Activated T-helper 1 cell treated with anti-CD3 and anti-CD28 coated beads, Interleukin-12 subunit alpha, Interleukin-12 subunit beta, Interleukin-2, Interleukin-4 antibody, amounts not matched to agents 30 ng/mL and 10 ng/mL and 1 ng/mL, durations not matched to agents 14 hours and 24 hours and 36 hours (primary cell): ENCODE data around the gene RPGRIP1. TPM values are rescaled to one million over a fixed set of nuclear protein-coding genes. Genes with fewer than 3 reads are reported as not detected.
"Not testable (repeated sequence)": the region's sequence is repeated elsewhere in the genome, so short reads cannot be mapped to it uniquely, and the experiment has no call there.

ENCODE experiments used
- DNase-seq: peaks from one replicate; pipeline ENCODE4 v3.0.0; 2021; ENCODE audit warnings: low spot score
- H3K27ac Mint-ChIP-seq: one replicate; pipeline ENCODE4 v1.8.0; 2021; ENCODE audit warnings: mild to moderate bottlenecking, mixed read lengths
- H3K27me3 Mint-ChIP-seq: one replicate; pipeline ENCODE4 v1.8.0; 2022; ENCODE audit warnings: mild to moderate bottlenecking, moderate library complexity, mixed read lengths; ENCODE audit not compliant: insufficient read depth
- H3K36me3 Mint-ChIP-seq: one replicate; pipeline ENCODE4 v1.8.0; 2021; ENCODE audit warnings: low read depth, mixed read lengths
- H3K4me1 Mint-ChIP-seq: one replicate; pipeline ENCODE4 v1.8.0; 2021; ENCODE audit warnings: low read depth, mixed read lengths
- H3K4me3 Mint-ChIP-seq: one replicate; pipeline ENCODE4 v1.8.0; 2021; ENCODE audit warnings: mild to moderate bottlenecking, moderate library complexity, mixed read lengths
- H3K9me3 Mint-ChIP-seq: one replicate; pipeline ENCODE4 v1.8.0; 2021; ENCODE audit warnings: mixed read lengths
- intact Hi-C: fragments of 100-400 bp; cut with micrococcal nuclease; formaldehyde crosslinking; loops from one replicate; pipeline ENCODE4 v1.15.1; 2024
- total RNA-seq: library from RNA; stranded (reverse); gene quantifications from 2 replicates; pipeline ENCODE4 v1.2.3, GENCODE V29; 2022

Gene RPGRIP1
- total RNA-seq, 1 donor from 2014 or later, result not detected

DNA sequence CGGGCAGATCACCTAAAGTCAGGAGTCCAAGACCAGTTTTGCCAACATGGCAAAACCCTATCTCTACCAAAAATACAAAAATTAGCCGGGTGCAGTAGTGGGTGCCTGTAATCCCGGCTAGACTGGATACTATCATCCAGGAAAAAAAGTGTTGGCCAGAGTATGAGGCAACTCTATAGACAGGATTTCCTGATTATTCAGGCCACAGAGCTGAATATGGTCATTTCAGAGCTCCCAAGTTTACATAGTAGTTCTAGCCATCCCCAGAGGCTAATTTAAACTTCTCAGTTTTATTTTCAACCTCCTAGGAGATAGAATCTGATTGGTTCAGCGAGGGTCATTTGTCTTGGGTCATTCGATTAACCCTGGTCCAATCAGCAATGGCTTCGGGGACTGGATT lies 7.3 kb downstream of the RPGRIP1 start:
- DNase-seq, result no peak
- Mint-ChIP-seq H3K4me1 (no peaks in the 10 kb centered on the region), H3K36me3 (no peaks in the 10 kb centered on the region), H3K9me3 (no peaks in the 10 kb centered on the region), H3K4me3 (no peak overlapping the region), H3K27me3 (peaks cover 15% of the 10 kb centered on the region), H3K27ac (no peak overlapping the region)
- intact Hi-C loops, result no loop called here

DNA sequence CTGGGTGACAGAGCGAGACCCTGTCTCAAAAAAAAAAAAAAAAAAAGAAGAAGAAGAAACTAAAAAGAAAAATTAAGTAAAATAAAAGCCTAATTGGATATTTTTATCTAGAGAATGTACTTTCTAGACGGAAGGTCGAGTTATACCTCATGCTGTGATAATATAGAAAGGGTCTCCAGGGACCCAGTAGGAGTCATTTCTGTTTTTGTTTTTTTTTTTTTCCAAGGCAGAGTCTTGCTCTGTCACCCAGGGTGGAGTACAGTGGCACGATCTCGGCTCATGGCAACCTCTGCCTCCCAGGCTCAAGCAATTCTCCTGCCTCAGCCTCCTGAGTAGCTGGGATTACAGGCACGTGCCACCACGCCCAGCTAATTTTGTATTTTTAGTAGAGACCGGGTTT lies 14.1 kb downstream of the RPGRIP1 start:
- H3K27ac Mint-ChIP-seq, H3K9me3 Mint-ChIP-seq, H3K4me3 Mint-ChIP-seq, DNase-seq, intact Hi-C loops, H3K27me3 Mint-ChIP-seq, H3K36me3 Mint-ChIP-seq, H3K4me1 Mint-ChIP-seq: not testable (repeated sequence)

DNA sequence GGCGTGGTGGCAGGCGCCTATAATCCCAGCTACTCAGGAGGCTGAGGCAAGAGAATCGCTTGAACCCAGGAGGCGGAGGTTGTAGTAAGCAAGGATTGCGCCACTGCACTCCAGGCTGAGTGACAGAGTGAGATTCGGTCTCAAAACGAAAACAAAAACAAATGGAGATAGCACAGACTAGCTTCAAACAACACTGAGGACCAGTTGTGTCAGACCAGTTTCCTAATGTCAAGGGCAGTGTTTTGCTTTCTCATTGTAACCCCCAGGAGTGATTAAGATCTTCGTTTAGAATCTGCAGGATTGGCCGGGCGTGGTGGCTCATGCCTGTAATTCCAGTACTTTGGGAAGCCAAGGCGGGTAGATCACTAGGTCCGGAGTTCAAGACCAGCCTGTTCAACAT lies 18.5 kb downstream of the RPGRIP1 start:
- no peaks in the 10 kb centered on the region for H3K9me3 Mint-ChIP-seq
- intact Hi-C loops, result no loop called here
- DNase-seq, result no peak
- no peaks in the 10 kb centered on the region for H3K36me3 Mint-ChIP-seq
- H3K27me3 Mint-ChIP-seq, result peaks cover 30% of the 10 kb centered on the region
- H3K27ac Mint-ChIP-seq, result no peak overlapping the region
- H3K4me1 Mint-ChIP-seq, result no peaks in the 10 kb centered on the region
- H3K4me3 Mint-ChIP-seq, result no peak overlapping the region

- Mint-ChIP-seq H3K27ac (no peak overlapping the region), H3K4me3 (no peak overlapping the region), H3K9me3 (no peaks in the 10 kb centered on the region), H3K4me1 (no peaks in the 10 kb centered on the region), H3K36me3 (no peaks in the 10 kb centered on the region), H3K27me3 (peaks cover 33% of the 10 kb centered on the region)
- intact Hi-C loops, result loop anchor here (5.0 kb wide), 1 partner anchor 38 kb away; no protein-coding TSS in a partner anchor
- DNase-seq, result no peak
Observed at GRCh38 chr14:21299562-21300130, 19.8 kb downstream of the RPGRIP1 start.

GRCh38 chr14:21300892-21301291 lies 21.0 kb downstream of the RPGRIP1 start:
- no peaks in the 10 kb centered on the region for H3K9me3 Mint-ChIP-seq
- no peaks in the 10 kb centered on the region for H3K4me1 Mint-ChIP-seq
- intact Hi-C loops, result loop anchor here (5.0 kb wide), 1 partner anchor 36 kb away; no protein-coding TSS in a partner anchor
- H3K4me3 Mint-ChIP-seq, result no peak overlapping the region
- no peaks in the 10 kb centered on the region for H3K36me3 Mint-ChIP-seq
- no peak overlapping the region for H3K27ac Mint-ChIP-seq
- no peak for DNase-seq
- peaks cover 33% of the 10 kb centered on the region for H3K27me3 Mint-ChIP-seq

GRCh38 chr14:21302013-21302835 lies 22.3 kb downstream of the RPGRIP1 start:
- DNase-seq, result no peak
- Mint-ChIP-seq H3K27ac (no peak overlapping the region), H3K4me3 (no peak overlapping the region), H3K4me1 (no peaks in the 10 kb centered on the region), H3K9me3 (no peaks in the 10 kb centered on the region), H3K27me3 (peaks cover 33% of the 10 kb centered on the region), H3K36me3 (no peaks in the 10 kb centered on the region)
- intact Hi-C loops, result loop anchor here (5.0 kb wide), 1 partner anchor 35 kb away; no protein-coding TSS in a partner anchor

DNA sequence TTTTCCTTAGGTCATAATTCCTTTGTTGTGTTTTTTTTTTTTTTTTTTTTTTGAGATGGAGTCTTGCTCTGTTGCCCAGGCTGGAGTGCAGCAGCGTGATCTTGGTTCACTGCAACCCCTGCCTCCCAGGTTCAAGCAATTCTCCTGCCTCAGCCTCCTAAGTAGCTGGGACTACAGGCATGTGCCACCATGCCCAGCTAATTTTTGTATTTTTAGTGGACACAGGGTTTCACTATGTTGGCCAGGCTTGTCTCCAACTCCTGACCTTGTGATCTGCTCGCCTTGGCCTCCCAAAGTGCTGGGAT lies 22.9 kb downstream of the RPGRIP1 start:
- H3K27me3 Mint-ChIP-seq, result peaks cover 31% of the 10 kb centered on the region
- not testable (repeated sequence) for DNase-seq, H3K4me1 Mint-ChIP-seq, H3K9me3 Mint-ChIP-seq, H3K27ac Mint-ChIP-seq, H3K36me3 Mint-ChIP-seq, H3K4me3 Mint-ChIP-seq
- intact Hi-C loops, result loop anchor here (5.0 kb wide), 1 partner anchor 35 kb away; no protein-coding TSS in a partner anchor

GRCh38 chr14:21307637-21308036 lies 27.8 kb downstream of the RPGRIP1 start:
- intact Hi-C loops, result loop anchor here (1.0 to 5.0 kb wide), 3 partner anchors 38 to 150 kb away; partner anchors contain the start of genes CHD8 and HNRNPC
- Mint-ChIP-seq H3K27me3 (peaks cover 8% of the 10 kb centered on the region), H3K4me1 (peaks cover 16% of the 10 kb centered on the region), H3K9me3 (no peaks in the 10 kb centered on the region), H3K27ac (no peak overlapping the region), H3K4me3 (no peak overlapping the region), H3K36me3 (no peaks in the 10 kb centered on the region)
- no peak for DNase-seq

DNA sequence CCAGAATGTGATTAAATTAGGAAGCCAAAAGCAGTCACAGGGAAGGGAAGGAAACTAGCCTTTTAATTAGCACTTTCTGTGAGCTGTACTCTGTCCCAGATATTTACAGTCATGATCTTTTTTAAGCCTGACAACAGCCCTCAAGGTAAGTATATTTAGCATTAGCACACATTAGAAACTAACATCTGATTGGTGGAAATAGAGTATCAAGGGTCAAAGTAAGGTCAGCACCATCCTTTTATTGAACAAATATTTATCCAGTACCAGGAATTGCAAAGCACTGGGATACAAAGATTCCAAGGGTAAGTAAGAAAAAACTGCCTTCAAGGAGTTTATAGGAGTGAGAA lies 28.2 kb downstream of the RPGRIP1 start:
- Mint-ChIP-seq H3K27me3 (peaks cover 5% of the 10 kb centered on the region), H3K36me3 (no peaks in the 10 kb centered on the region), H3K9me3 (no peaks in the 10 kb centered on the region), H3K4me3 (peak overlapping the region; percentile 64), H3K4me1 (peaks cover 16% of the 10 kb centered on the region), H3K27ac (peak overlapping the region; percentile 64)
- intact Hi-C loops, result loop anchor here (1.0 to 5.0 kb wide), 3 partner anchors 39 to 149 kb away; partner anchors contain the start of genes CHD8 and HNRNPC
- DNase-seq, result no peak

DNA sequence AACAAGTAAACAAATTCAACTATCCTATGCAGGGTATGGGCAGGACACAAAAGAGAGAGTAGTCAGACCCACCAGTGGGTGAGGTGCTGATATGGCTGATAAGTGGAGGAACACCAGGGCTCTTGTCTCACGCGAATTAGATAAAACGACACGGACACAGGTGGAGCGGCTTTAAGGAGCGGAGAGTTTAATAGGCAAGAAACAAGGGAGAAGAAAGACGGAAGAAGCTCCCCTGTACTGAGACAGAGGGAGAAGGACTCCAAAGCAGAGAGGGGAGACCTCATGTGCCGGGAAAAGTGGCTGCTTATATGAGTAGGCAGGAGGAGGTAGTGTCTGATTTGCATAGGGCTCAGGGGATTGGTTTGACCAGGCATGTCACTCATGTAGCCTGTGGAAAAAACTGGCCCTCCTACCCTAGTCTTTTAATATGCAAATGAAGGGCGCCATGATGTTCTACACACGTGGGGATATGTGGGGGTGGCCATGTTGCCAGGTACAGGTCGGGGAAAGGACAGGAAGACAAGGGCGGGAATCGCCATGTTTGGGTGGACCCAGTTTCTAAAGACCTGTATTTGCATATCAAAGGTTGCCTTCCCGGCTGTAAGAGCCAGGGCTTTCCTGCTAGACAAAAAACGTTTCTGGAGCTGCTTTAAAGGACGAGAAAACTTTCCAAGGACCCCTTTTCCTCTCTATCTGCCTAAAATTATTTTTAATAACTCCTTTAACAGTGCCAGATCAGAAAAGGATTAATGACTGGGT lies 28.8 kb downstream of the RPGRIP1 start:
- Mint-ChIP-seq H3K9me3 (no peaks in the 10 kb centered on the region), H3K36me3 (no peaks in the 10 kb centered on the region), H3K4me3 (peak overlapping the region; percentile 64), H3K27ac (peak overlapping the region; percentile 64), H3K4me1 (peaks cover 16% of the 10 kb centered on the region), H3K27me3 (peaks cover 3% of the 10 kb centered on the region)
- DNase-seq, result peak; percentile 65
- intact Hi-C loops, result loop anchor here (1.0 to 5.0 kb wide), 4 partner anchors 39 to 149 kb away; partner anchors contain the start of genes CHD8 and HNRNPC

DNA sequence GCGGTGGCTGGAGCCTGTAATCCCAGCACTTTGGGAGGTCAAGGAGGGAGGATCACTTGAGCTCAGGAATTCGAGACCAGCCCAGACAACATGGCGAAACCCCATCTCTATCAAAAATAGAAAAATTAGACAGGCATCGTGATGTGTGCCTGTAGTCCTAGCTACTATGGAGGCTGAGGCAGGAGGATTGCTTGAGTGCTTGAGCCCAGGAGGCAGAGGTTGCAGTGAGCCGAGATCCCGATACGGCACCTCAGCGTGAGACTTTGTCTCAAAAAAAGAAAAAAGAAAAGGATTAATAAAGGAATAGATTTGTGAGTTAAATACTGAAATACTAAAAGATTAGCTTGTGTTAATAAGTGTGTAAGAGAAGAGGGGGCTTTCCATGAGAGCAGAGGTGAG lies 29.4 kb downstream of the RPGRIP1 start:
- peaks cover 16% of the 10 kb centered on the region for H3K4me1 Mint-ChIP-seq
- no peaks in the 10 kb centered on the region for H3K9me3 Mint-ChIP-seq
- no peaks in the 10 kb centered on the region for H3K36me3 Mint-ChIP-seq
- H3K4me3 Mint-ChIP-seq, result peak overlapping the region; percentile 64
- H3K27ac Mint-ChIP-seq, result peak overlapping the region; percentile 64
- intact Hi-C loops, result loop anchor here (1.0 to 5.0 kb wide), 3 partner anchors 74 to 148 kb away; partner anchors contain the start of gene CHD8
- no peaks in the 10 kb centered on the region for H3K27me3 Mint-ChIP-seq
- no peak for DNase-seq

- DNase-seq, result no peak
- Mint-ChIP-seq H3K27ac (no peak overlapping the region), H3K27me3 (no peaks in the 10 kb centered on the region), H3K36me3 (no peaks in the 10 kb centered on the region), H3K9me3 (no peaks in the 10 kb centered on the region), H3K4me1 (peaks cover 16% of the 10 kb centered on the region), H3K4me3 (no peak overlapping the region)
- intact Hi-C loops, result loop anchor here (1.0 to 5.0 kb wide), 3 partner anchors 73 to 147 kb away; partner anchors contain the start of gene CHD8
Observed at GRCh38 chr14:21309956-21310355, 30.1 kb downstream of the RPGRIP1 start.

DNA sequence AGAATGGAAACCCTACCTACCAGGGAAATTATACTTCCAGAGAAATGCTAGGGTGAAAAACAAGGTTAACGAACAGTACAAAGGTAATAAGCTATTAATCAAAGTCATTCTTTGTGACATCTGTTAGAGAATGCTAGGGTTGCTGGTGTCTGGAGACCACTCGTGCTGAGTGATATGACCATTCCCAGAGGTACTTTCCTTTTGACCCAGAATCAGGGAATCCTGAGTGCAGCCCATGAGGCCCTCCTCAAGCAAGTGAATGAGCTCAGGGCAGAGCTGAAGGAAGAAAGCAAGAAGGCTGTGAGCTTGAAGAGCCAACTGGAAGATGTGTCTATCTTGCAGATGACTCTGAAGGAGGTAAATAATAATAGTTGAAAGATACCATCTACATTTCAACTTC lies 31.7 kb downstream of the RPGRIP1 start:
- Mint-ChIP-seq H3K27me3 (no peaks in the 10 kb centered on the region), H3K9me3 (no peaks in the 10 kb centered on the region), H3K27ac (no peak overlapping the region), H3K4me3 (no peak overlapping the region), H3K4me1 (peaks cover 16% of the 10 kb centered on the region), H3K36me3 (no peaks in the 10 kb centered on the region)
- intact Hi-C loops, result no loop called here
- no peak for DNase-seq
